Ovary (tissue), 9 donors: ENCODE data around the gene EYA3. TPM values are rescaled to one million over a fixed set of nuclear protein-coding genes. Genes with fewer than 3 reads are reported as not detected.
"Not testable (repeated sequence)": the region's sequence is repeated elsewhere in the genome, so short reads cannot be mapped to it uniquely, and the experiment has no call there.

Source experiments
- DNase-seq, 5 donors: peaks; one replicate each; pipeline ENCODE4 v3.0.0-alpha.2; 2019 to 2020
- H3K27ac ChIP-seq, 2 donors: fragments of 200-600 bp; one replicate each; pipeline versions ENCODE4 v1.5.1 to v1.8.0; 2019 to 2022
- H3K27me3 ChIP-seq: fragments of 200-600 bp; one replicate; pipeline ENCODE4 v1.8.0; 2022
- H3K36me3 ChIP-seq: fragments of 200-600 bp; sonication (generic); one replicate; pipeline ENCODE4 v1.5.1; 2019
- H3K4me1 ChIP-seq: one replicate; pipeline ENCODE4 v1.8.1; 2013; ENCODE audit warnings: mild to moderate bottlenecking, moderate library complexity; ENCODE audit not compliant: insufficient read depth
- H3K4me3 ChIP-seq: fragments of 200-600 bp; sonication (generic); one replicate; pipeline ENCODE4 v1.5.1; 2017
- H3K9me3 ChIP-seq, 2 donors: fragments of 200-600 bp in 1 of 2; sonication (generic) in 1 of 2; one replicate each; pipeline versions ENCODE4 v1.5.1 to v1.8.1; 2013 to 2019; ENCODE audit warnings: mild to moderate bottlenecking in 1 of 2, moderate library complexity in 1 of 2
- EP300 ChIP-seq: sonication (generic); formaldehyde crosslinking; IDR thresholded peaks from one replicate; pipeline ENCODE4 v1.6.1; 2017; ENCODE audit warnings: antibody characterized with exemption
- POLR2A ChIP-seq: fragments of 450-650 bp; IDR thresholded peaks from one replicate; pipeline ENCODE4 v1.6.1; 2017; ENCODE audit warnings: antibody characterized with exemption, mild to moderate bottlenecking, moderate library complexity
- WGBS, 3 donors: extraction: QIAGEN DNeasy Blood & Tissue Kit in 1 of 3; methylation state at CpG; one replicate each; pipeline versions ENCODE4 v1.1.5 to v1.1.7; 2013 to 2017; 5-methylcytosine and 5-hydroxymethylcytosine counted together
- intact Hi-C, 4 donors: fragments of 100-400 bp; cut with DNase I; formaldehyde crosslinking; loops; one replicate each; pipeline versions ENCODE4 v1.11.0 to v1.15.1; 2022 to 2023
- polyA plus RNA-seq, 2 donors: library from polyadenylated mRNA; stranded (reverse); fragments of 200-250 nt in 1 of 2; fragments of 350-450 nt in 1 of 2; fragmentation: Illumina TruSeq in 1 of 2; extraction: RNeasy Lipid Tissue Mini Kit (QIAGEN cat#74804) in 1 of 2; gene quantifications; one replicate each; pipeline ENCODE4 v1.2.3, GENCODE V29; 2013 to 2014
- total RNA-seq, 7 donors: library from RNA; depleted of rRNA in 2 of 7; stranded (reverse); fragments of >200 nt in 2 of 7; fragmentation: NEBNext Ultra II Directional in 3 of 7; extraction: Animal tissue kit (Norgen Biotek cat#: 25700) in 3 of 7; gene quantifications; one replicate each; pipeline versions ENCODE4 v1.1.0 to v1.2.4, GENCODE V29; 2016 to 2023
- TF ChIP-seq, protein P1 (sequence below), 3 donors: fragments of 450-650 bp in 2 of 3; fragments of 200-600 bp in 1 of 3; IDR thresholded peaks; one replicate each; pipeline versions ENCODE4 v1.5.1 to v1.8.0; 2016 to 2022; ENCODE audit warnings: antibody characterized with exemption in 3 of 3, mild to moderate bottlenecking in 1 of 3
- donor health status: DM: no; HTN: no; CAD: no; lungs with moderate emphysema.
- donor health status: DM: no; HTN: no; CAD: no.
- donor health status: Bipolar disorder and iron deficiency.
- donor health status: DM: yes; HTN: yes; CAD: no.
- donor health status: DM: no; HTN: no; CAD: no.
- donor health status: DM: yes; HTN: yes; CAD: no.

The EYA3 gene
- total and polyA plus RNA-seq, 9 donors: 5.4 to 25.7 (median 14.6) TPM

DNA sequence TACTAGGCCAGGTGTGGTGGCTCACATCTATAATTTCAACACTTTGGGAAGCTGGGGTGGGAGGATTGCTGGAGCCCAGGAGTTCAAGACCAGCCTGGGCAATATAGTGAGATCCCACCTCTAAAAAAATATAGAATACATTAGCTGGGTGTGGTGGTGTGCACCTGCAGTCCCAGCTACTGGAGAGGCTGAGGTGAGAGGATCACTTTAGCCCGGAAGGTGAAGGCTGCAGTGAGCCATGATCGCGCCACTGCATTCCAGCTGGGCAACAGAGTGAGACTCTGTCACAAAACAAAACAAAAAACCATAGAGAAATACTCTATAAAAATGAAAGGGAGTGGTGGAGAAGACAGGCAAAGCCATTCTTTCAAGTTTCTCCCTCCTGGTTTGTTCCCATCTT lies 62.1 kb downstream of the EYA3 start:
- 96 to 99% (median 96%) methylated on average over 3 of the region's 3 CpGs for WGBS, 3 donors
- intact Hi-C loops: no loop called here
- H3K4me1 ChIP-seq: peaks cover 1% of the 10 kb centered on the region
- H3K27ac ChIP-seq: no peak overlapping the region
- H3K36me3 ChIP-seq: no peaks in the 10 kb centered on the region
- no peak overlapping the region for H3K4me3 ChIP-seq
- no peak for DNase-seq
- TF ChIP-seq, protein P1, sequence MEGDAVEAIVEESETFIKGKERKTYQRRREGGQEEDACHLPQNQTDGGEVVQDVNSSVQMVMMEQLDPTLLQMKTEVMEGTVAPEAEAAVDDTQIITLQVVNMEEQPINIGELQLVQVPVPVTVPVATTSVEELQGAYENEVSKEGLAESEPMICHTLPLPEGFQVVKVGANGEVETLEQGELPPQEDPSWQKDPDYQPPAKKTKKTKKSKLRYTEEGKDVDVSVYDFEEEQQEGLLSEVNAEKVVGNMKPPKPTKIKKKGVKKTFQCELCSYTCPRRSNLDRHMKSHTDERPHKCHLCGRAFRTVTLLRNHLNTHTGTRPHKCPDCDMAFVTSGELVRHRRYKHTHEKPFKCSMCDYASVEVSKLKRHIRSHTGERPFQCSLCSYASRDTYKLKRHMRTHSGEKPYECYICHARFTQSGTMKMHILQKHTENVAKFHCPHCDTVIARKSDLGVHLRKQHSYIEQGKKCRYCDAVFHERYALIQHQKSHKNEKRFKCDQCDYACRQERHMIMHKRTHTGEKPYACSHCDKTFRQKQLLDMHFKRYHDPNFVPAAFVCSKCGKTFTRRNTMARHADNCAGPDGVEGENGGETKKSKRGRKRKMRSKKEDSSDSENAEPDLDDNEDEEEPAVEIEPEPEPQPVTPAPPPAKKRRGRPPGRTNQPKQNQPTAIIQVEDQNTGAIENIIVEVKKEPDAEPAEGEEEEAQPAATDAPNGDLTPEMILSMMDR (IDR thresholded peaks at IDR 0.05): no peak
- TF ChIP-seq POLR2A (no peak), EP300 (no peak)
- H3K27me3 ChIP-seq: no peaks in the 10 kb centered on the region
- no peaks in the 10 kb centered on the region for H3K9me3 ChIP-seq

DNA sequence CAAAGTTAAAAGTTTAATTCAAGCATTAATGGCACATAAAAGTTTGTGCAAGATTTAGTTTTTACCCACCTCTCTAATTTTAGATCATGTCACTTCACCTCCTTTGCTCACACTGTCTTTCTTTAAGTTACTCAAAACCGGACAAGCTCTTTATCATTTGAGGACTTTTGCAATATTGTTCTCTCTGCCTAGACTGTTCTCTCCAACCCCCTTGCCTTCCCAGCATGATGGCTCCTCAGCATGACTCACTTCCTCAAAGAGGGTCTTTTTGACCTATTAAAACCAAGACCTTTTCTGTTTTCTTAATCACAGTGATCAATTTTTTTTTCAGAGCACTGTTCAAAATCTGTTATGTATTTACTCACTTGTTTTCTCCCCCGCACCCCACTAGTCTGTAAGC lies 67.3 kb downstream of the EYA3 start:
- Histone ChIP-seq H3K27ac (no peak overlapping the region), H3K4me1 (no peaks in the 10 kb centered on the region), H3K27me3 (no peaks in the 10 kb centered on the region), H3K36me3 (no peaks in the 10 kb centered on the region), H3K4me3 (no peak overlapping the region), H3K9me3 (no peaks in the 10 kb centered on the region)
- WGBS, 3 donors: 88 to 95% (median 91%) methylated on average over 2 of the region's 2 CpGs
- TF ChIP-seq, protein P1 (IDR thresholded peaks at IDR 0.05): no peak
- TF ChIP-seq EP300: no peak
- no peak for TF ChIP-seq POLR2A
- intact Hi-C loops: no loop called here
- DNase-seq: no peak

- 80 to 84% (median 82%) methylated on average over 1 of the region's 1 CpG for WGBS, 3 donors
- H3K4me1 ChIP-seq: no peaks in the 10 kb centered on the region
- H3K4me3 ChIP-seq: no peak overlapping the region
- no peaks in the 10 kb centered on the region for H3K36me3 ChIP-seq
- H3K27ac ChIP-seq: no peak overlapping the region
- no peak for DNase-seq
- no peaks in the 10 kb centered on the region for H3K9me3 ChIP-seq
- intact Hi-C loops: no loop called here
- TF ChIP-seq POLR2A (no peak), EP300 (no peak)
- TF ChIP-seq, protein P1 (IDR thresholded peaks at IDR 0.05): no peak
- no peaks in the 10 kb centered on the region for H3K27me3 ChIP-seq
These were observed 77.4 kb downstream of the EYA3 start for GRCh38 chr1:28010969-28011368.

- intact Hi-C loops, H3K9me3 ChIP-seq, H3K27ac ChIP-seq, H3K27me3 ChIP-seq, H3K36me3 ChIP-seq, H3K4me3 ChIP-seq, DNase-seq, H3K4me1 ChIP-seq: not testable (repeated sequence)
- WGBS, 3 donors: 92 to 99% (median 97%) methylated on average over 8 of the region's 8 CpGs
These were observed 85.3 kb downstream of the EYA3 start for GRCh38 chr1:28003117-28003516.

DNA sequence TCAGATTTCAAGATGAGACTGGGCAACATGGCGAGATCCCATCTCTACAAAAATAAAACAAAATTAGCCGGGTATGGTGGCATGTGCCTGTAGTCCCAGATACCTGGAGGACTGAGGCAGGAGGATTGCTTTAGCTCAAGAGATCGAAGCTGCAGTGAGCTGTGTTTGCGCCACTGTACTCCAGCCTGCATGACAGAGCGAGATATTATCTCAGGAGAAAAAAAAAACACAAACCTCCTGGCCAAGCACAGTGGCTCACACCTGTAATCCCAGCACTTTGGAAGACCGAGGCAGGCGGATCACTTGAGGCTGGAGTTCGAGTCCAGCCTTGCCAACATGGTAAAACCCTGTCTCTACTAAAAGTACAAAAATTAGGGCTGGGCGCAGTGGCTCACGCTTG lies 85.8 kb downstream of the EYA3 start:
- Histone ChIP-seq H3K4me3 (no peak overlapping the region), H3K9me3 (no peaks in the 10 kb centered on the region), H3K36me3 (no peaks in the 10 kb centered on the region), H3K27me3 (no peaks in the 10 kb centered on the region), H3K4me1 (no peaks in the 10 kb centered on the region), H3K27ac (no peak overlapping the region)
- WGBS, 3 donors: 94 to 98% (median 98%) methylated on average over 10 of the region's 10 CpGs
- DNase-seq: no peak
- intact Hi-C loops: no loop called here
- TF ChIP-seq, protein P1 (IDR thresholded peaks at IDR 0.05): no peak
- no peak for TF ChIP-seq EP300
- no peak for TF ChIP-seq POLR2A
